ENCODE measurements around the gene CHMP1A. TPM values are rescaled to one million over a fixed set of nuclear protein-coding genes. Genes with fewer than 3 reads are reported as not detected.
A peak's percentile ranks its signal among the peaks of the same experiment; 100 is the strongest.

CHMP1A gene
- total RNA-seq, 1 donor from 2014 or later: 132 TPM

DNA sequence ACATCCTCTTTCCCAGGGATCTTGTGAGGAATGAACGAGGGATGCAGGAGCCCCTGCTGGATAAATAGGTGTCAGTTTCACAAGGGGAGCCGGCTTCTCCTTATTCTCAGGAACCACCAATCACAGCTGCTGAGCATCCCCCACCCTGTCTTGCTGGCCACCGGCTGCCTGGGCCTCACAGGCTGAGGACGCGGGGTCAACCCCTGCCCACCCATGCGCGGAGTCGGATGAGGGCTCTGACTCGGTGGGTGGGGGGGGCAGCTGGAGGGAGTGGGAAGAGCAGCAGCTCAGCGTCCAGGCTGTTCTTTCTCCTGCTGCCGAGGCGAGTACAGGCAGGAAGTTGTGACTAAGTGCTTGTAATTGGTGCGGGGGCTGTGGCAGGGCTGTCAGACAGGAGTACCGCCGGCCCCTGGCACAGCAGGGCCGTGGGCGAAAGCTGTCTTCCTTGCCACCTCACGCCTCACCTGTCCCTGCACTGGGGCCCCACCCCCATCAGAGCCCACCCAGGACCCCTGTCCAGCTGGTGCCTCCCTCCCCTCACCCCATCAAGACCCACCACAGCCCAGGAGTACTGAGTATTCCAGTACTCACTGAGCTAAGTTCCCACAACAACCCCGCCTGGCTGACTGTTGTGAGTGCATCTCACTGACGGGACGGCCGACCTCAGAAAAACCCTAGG lies 55.1 kb downstream of the CHMP1A start:
- H3K4me3 ChIP-seq (ENCODE audit: low read depth, low read length): peak overlapping the region; percentile 28
- DNase-seq (ENCODE audit: low read depth): no peak
- peak; percentile 2 for TF ChIP-seq CTCF (conservative IDR thresholded peaks at IDR 0.05; ENCODE audit: low read depth, low read length)

DNA sequence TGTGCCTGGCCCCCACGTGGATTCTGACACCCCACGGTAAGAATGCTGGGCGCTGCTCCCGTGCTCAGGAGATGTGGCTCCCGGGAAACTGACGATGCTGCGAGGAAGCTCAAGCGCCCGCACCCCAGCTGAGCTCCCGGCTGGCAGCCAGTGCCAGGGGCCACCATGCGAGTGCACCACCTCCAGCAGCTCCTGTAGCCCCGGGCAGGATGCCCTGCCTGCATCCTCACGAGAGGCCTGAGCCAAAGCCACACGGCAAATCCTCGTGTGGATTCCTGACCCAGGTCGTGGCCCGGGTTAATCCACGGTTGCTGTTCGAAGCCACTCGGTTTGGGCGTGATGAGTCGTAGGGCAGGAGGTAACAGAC lies 55.6 kb downstream of the CHMP1A start:
- peak overlapping the region; percentile 4 for H3K4me3 ChIP-seq (ENCODE audit: low read depth, low read length)
- no peak for TF ChIP-seq CTCF (conservative IDR thresholded peaks at IDR 0.05; ENCODE audit: low read depth, low read length)
- no peak for DNase-seq (ENCODE audit: low read depth)

GRCh38 chr16:89600956-89601355 lies 56.6 kb downstream of the CHMP1A start:
- DNase-seq (ENCODE audit: low read depth): no peak
- no peak overlapping the region for H3K4me3 ChIP-seq (ENCODE audit: low read depth, low read length)
- no peak for TF ChIP-seq CTCF (conservative IDR thresholded peaks at IDR 0.05; ENCODE audit: low read depth, low read length)

DNA sequence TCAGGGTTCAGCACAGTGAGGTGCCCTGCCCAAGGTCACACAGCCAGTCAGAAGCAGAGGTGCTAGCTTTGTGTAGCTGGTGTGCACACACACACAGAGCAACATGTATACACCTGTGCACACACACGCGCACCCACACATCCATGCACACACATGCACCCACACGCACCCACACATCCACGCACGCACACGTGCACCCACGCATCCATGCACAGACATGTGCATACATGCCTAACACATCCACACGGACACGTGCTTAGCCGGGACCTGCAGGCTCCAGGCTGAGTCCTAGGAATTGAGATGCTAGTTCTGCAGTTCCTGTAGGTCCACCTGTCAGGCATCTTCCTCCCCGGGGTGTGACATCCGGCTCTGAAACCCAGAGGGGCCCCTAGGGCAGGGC lies 57.1 kb downstream of the CHMP1A start:
- TF ChIP-seq CTCF (conservative IDR thresholded peaks at IDR 0.05; ENCODE audit: low read depth, low read length): no peak
- no peak for DNase-seq (ENCODE audit: low read depth)
- no peak overlapping the region for H3K4me3 ChIP-seq (ENCODE audit: low read depth, low read length)

GRCh38 chr16:89599902-89600301 lies 57.6 kb downstream of the CHMP1A start:
- no peak for DNase-seq (ENCODE audit: low read depth)
- H3K4me3 ChIP-seq (ENCODE audit: low read depth, low read length): no peak overlapping the region
- no peak for TF ChIP-seq CTCF (conservative IDR thresholded peaks at IDR 0.05; ENCODE audit: low read depth, low read length)

DNA sequence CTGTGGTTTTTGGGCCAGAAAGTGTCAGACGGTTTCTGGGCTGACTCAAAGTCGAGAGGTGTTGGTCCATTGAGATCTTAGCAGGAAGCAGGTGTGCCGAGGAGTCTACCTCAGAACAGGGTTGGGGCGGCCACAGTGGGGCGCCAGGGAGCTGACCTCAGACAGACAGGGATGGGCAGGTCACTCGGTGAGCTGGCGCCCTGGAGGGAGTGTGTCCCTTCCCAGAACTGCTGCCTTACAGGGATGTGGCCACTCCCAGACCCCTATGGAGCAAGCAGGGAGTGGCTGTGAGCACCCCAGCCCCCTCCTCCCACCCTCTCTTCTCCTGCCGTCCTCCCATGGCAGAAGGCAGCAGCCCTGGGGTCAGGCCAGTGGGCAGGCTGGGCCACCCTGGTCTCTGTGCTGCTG lies 58.1 kb downstream of the CHMP1A start:
- no peak overlapping the region for H3K4me3 ChIP-seq (ENCODE audit: low read depth, low read length)
- DNase-seq (ENCODE audit: low read depth): no peak
- peak; percentile 59 for TF ChIP-seq CTCF (conservative IDR thresholded peaks at IDR 0.05; ENCODE audit: low read depth, low read length)

DNA sequence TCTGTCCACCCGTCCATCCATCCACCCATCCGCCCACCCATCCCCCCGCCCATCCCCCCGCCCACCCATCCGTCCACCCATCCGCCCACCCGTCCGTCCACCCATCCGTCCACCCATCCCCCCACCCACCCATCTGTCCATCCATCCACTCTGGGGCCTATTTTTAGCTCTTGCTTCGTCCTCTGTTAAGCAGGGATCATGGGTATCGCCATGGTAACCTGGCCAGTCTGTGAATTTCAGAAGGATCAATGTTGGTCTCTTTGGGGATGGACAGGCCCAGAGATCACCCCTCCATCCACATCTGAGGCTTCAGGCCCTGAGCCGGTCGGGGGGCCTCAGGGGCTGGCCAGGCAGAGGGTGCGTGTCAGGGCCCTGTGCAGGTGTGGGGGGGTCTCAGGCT lies 59.3 kb downstream of the CHMP1A start:
- no peak for TF ChIP-seq CTCF (conservative IDR thresholded peaks at IDR 0.05; ENCODE audit: low read depth, low read length)
- no peak for DNase-seq (ENCODE audit: low read depth)
- H3K4me3 ChIP-seq (ENCODE audit: low read depth, low read length): no peak overlapping the region

All from epithelial cell of proximal tubule (primary cell).